D721Med (cell line): Measurements from ENCODE around the gene HNRNPA3.

Experiments
- DNase-seq: peaks from one replicate; pipeline ENCODE4 v3.0.0; 2011; ENCODE audit warnings: low spot score; ENCODE audit not compliant: insufficient read length
- FAIRE-seq: peaks from 2 replicates; lab custom pipeline; 2011; peaks lifted over from hg19 to GRCh38; lab: Jason Lieb, UNC
- TF ChIP-seq, protein P1 (sequence below): IDR thresholded peaks from 2 replicates; pipeline ENCODE4 v1.5.1; 2012; ENCODE audit warnings: mild to moderate bottlenecking, control low read depth; ENCODE audit not compliant: insufficient read depth; ENCODE audit errors: missing control alignments

HNRNPA3 gene

GRCh38 chr2:177257471-177257870, 44.9 kb downstream of the HNRNPA3 start:
- no peak for DNase-seq
- FAIRE-seq = no peak
- TF ChIP-seq, protein P1, sequence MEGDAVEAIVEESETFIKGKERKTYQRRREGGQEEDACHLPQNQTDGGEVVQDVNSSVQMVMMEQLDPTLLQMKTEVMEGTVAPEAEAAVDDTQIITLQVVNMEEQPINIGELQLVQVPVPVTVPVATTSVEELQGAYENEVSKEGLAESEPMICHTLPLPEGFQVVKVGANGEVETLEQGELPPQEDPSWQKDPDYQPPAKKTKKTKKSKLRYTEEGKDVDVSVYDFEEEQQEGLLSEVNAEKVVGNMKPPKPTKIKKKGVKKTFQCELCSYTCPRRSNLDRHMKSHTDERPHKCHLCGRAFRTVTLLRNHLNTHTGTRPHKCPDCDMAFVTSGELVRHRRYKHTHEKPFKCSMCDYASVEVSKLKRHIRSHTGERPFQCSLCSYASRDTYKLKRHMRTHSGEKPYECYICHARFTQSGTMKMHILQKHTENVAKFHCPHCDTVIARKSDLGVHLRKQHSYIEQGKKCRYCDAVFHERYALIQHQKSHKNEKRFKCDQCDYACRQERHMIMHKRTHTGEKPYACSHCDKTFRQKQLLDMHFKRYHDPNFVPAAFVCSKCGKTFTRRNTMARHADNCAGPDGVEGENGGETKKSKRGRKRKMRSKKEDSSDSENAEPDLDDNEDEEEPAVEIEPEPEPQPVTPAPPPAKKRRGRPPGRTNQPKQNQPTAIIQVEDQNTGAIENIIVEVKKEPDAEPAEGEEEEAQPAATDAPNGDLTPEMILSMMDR = no peak

DNA sequence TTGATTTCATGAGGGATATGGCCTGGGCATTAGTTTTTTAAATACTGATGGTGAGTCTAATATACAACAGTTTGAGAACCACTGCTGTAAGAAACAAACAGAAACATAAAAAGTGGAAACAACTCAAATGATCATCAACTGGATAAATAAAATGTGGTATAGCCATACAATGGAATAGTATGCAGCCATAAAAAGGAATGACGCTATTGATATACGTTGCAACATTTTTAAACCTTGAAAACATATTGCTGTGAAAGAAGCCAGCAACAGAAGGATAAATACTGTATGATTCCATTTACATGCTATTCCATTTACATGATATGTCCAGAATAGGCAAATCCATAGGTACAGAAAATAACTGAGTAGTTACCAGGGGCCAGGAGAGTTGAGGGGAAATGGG, 45.5 kb downstream of the HNRNPA3 start:
- DNase-seq (no peak), FAIRE-seq (no peak)
- TF ChIP-seq, protein P1 = no peak

- TF ChIP-seq, protein P1 = no peak
- no peak for FAIRE-seq
- DNase-seq = no peak
These were observed 47.8 kb downstream of the HNRNPA3 start for GRCh38 chr2:177260379-177260778.

- DNase-seq (no peak), FAIRE-seq (no peak)
- TF ChIP-seq, protein P1 = no peak
These were observed 48.8 kb downstream of the HNRNPA3 start for GRCh38 chr2:177261116-177262060.

GRCh38 chr2:177262092-177262491, 49.5 kb downstream of the HNRNPA3 start:
- FAIRE-seq (no peak), DNase-seq (no peak)
- TF ChIP-seq, protein P1 = no peak

- TF ChIP-seq, protein P1 = no peak
- DNase-seq = no peak
- no peak for FAIRE-seq
These were observed 50.4 kb downstream of the HNRNPA3 start for GRCh38 chr2:177262958-177263450.
